A673 (cell line): ENCODE results near the gene CYLD.

Source experiments
- EZH2 ChIP-seq: fragments of 200-600 bp; sonication (generic); IDR thresholded peaks from 2 replicates; pipeline ENCODE4 v1.6.1; 2017; ENCODE audit warnings: borderline replicate concordance, low read depth, mild to moderate bottlenecking, mixed read lengths, antibody characterized with exemption, low read length; ENCODE audit not compliant: poor library complexity, severe bottlenecking
- TF ChIP-seq, protein P1 (sequence below): fragments of 300-800, 200-600 bp; sonication (generic); conservative IDR thresholded peaks from 2 replicates; pipeline ENCODE4 v1.5.1; 2017; ENCODE audit warnings: low read depth, mild to moderate bottlenecking, antibody characterized with exemption, low read length, moderate library complexity, mixed read lengths

DNA sequence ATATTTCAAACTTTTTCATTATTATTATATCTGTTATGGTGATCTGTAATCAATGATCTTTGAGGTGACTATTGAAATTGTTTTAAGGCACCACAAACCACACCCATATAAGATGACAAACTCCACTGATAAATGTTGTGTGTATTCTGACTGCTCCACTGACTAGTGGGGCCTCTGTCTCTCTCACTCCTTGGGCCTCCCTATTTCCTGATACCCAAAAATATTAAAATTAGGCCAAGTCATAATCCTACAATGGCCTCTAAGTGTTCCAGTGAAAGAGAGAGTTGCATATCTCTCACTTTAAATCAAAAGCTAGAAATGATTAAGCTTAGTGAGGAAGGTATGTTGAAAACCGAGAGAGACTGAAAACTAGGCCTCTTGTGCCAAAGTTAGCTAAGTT is 23.4 kb downstream of the CYLD start:
- TF ChIP-seq, protein P1, sequence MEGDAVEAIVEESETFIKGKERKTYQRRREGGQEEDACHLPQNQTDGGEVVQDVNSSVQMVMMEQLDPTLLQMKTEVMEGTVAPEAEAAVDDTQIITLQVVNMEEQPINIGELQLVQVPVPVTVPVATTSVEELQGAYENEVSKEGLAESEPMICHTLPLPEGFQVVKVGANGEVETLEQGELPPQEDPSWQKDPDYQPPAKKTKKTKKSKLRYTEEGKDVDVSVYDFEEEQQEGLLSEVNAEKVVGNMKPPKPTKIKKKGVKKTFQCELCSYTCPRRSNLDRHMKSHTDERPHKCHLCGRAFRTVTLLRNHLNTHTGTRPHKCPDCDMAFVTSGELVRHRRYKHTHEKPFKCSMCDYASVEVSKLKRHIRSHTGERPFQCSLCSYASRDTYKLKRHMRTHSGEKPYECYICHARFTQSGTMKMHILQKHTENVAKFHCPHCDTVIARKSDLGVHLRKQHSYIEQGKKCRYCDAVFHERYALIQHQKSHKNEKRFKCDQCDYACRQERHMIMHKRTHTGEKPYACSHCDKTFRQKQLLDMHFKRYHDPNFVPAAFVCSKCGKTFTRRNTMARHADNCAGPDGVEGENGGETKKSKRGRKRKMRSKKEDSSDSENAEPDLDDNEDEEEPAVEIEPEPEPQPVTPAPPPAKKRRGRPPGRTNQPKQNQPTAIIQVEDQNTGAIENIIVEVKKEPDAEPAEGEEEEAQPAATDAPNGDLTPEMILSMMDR: no peak
- no peak for TF ChIP-seq EZH2
